ENCODE results near the gene C14orf180. TPM values are rescaled to one million over a fixed set of nuclear protein-coding genes. Genes with fewer than 3 reads are reported as not detected.

C14orf180 gene
- total and polyA plus RNA-seq, 10 of the 15 experiments (the other 5 are each of a cell fraction or from before 2014, with no cell fraction given) = not detected

- FAIRE-seq (no peak), DNase-seq (ENCODE audit: low read depth, low spot score) (no peak), ATAC-seq (no peak)
- TF ChIP-seq CEBPB (IDR thresholded peaks at IDR 0.05; ENCODE audit: borderline replicate concordance in 1 of 2, low read depth in 2 of 2, low read length in 2 of 2) = no peak
- TF ChIP-seq ATF7 (IDR thresholded peaks at IDR 0.05; ENCODE audit: low read depth) = no peak
- no peak for TF ChIP-seq MTA3 (IDR thresholded peaks at IDR 0.05; ENCODE audit: borderline replicate concordance, low read length)
- TF ChIP-seq NFYA (IDR thresholded peaks at IDR 0.05; ENCODE audit: borderline replicate concordance, low read depth, low read length) = no peak
- no peak for TF ChIP-seq SUZ12 (IDR thresholded peaks at IDR 0.05; ENCODE audit: unreplicated experiment)
- TF ChIP-seq FOXM1 (IDR thresholded peaks at IDR 0.05; ENCODE audit: low read depth, low read length) = no peak
- TF ChIP-seq RB1 (IDR thresholded peaks at IDR 0.05; ENCODE audit: borderline replicate concordance) = no peak
- no peak for TF ChIP-seq ELK1 (IDR thresholded peaks at IDR 0.05; ENCODE audit: low read depth, low read length)
- TF ChIP-seq TAF1 (IDR thresholded peaks at IDR 0.05; ENCODE audit: borderline replicate concordance, low read depth, low read length) = no peak
- TF ChIP-seq FOS (IDR thresholded peaks at IDR 0.05; ENCODE audit: borderline replicate concordance, extremely low read depth, insufficient read length) = no peak
- ChIA-PET RAD21 (ENCODE audit: unreplicated experiment) (no interaction called here), POLR2A (no interaction called here), CTCF (no interaction called here), SMC1A (ENCODE audit: uncharacterized antibody, unreplicated experiment) (no interaction called here)
- H3K4me2 ChIP-seq (ENCODE audit: control insufficient read depth, insufficient read depth) = no peak overlapping the region
- in situ Hi-C loops (cut with MboI) (no loop called here), intact Hi-C loops (cut with micrococcal nuclease; ENCODE audit: unreplicated experiment) (no loop called here)
- H3K9me3 ChIP-seq (replicated peaks; ENCODE audit: control insufficient read depth, insufficient read depth, low read length) = no peaks in the 10 kb centered on the region
- no peaks in the 10 kb centered on the region for H3K4me1 ChIP-seq (ENCODE audit: control insufficient read depth, insufficient read depth, low read length)
- no peaks in the 10 kb centered on the region for H4K20me1 ChIP-seq (ENCODE audit: control insufficient read depth, insufficient read depth)
- H3K79me2 ChIP-seq (ENCODE audit: control insufficient read depth, insufficient read depth, low read length) = no peaks in the 10 kb centered on the region
- 23% methylated on average over 11 of the region's 11 CpGs for WGBS (ENCODE audit: insufficient coverage, insufficient replicate concordance, low lambda C conversion rate, missing lambda C conversion rate)
- no peaks in the 10 kb centered on the region for H3K36me3 ChIP-seq (ENCODE audit: control insufficient read depth in 2 of 2, insufficient read depth in 2 of 2, low read length in 1 of 2)
- no peak overlapping the region for H2AFZ ChIP-seq (ENCODE audit: control insufficient read depth, low read depth, low read length)
- no TSS peak for BruUV-seq (replicated peaks)
- H3K27me3 ChIP-seq (replicated peaks in 1 of 2; ENCODE audit: control insufficient read depth in 2 of 2, insufficient read depth in 2 of 2, low read length in 1 of 2) = peaks cover 0 to 3% of the 10 kb centered on the region in 2 experiments; a peak in 2 of 4 replicates
- no peak overlapping the region for H3K9ac ChIP-seq (ENCODE audit: control insufficient read depth, insufficient read depth, low read length)
- H3K4me3 ChIP-seq = no peak overlapping the region
- no peak overlapping the region for H3K27ac ChIP-seq (ENCODE audit: control insufficient read depth, insufficient read depth)
Observed at GRCh38 chr14:104602315-104602932, 22.9 kb downstream of the C14orf180 start.

All from GM12878 (cell line).